GM21390 (cell line): Measurements from ENCODE around the gene TMEM132D.
"Not testable (repeated sequence)": the region's sequence is repeated elsewhere in the genome, so short reads cannot be mapped to it uniquely, and the experiment has no call there.

Experiments
- ATAC-seq: cut with Tn5 transposase; IDR thresholded peaks from one replicate; pipeline ENCODE4 v1.9.1; 2021; ENCODE audit not compliant: unreplicated experiment

The TMEM132D gene

GRCh38 chr12:129549020-129549419, 354.8 kb downstream of the TMEM132D start:
- not testable (repeated sequence) for ATAC-seq

GRCh38 chr12:129544716-129545115, 359.1 kb downstream of the TMEM132D start:
- ATAC-seq = no peak

- ATAC-seq = no peak
Observed at GRCh38 chr12:129540954-129541353, 362.9 kb downstream of the TMEM132D start.

GRCh38 chr12:129540249-129540648, 363.6 kb downstream of the TMEM132D start:
- ATAC-seq = no peak

- ATAC-seq = not testable (repeated sequence)
Observed at GRCh38 chr12:129538724-129539335, 365.0 kb downstream of the TMEM132D start.

GRCh38 chr12:129538137-129538536, 365.7 kb downstream of the TMEM132D start:
- ATAC-seq = no peak

GRCh38 chr12:129534966-129535750, 368.7 kb downstream of the TMEM132D start:
- ATAC-seq = no peak

- no peak for ATAC-seq
Observed at GRCh38 chr12:129532707-129533499, 370.9 kb downstream of the TMEM132D start.

- no peak for ATAC-seq
Observed at GRCh38 chr12:129532082-129532481, 371.7 kb downstream of the TMEM132D start.

- ATAC-seq = no peak
Observed at GRCh38 chr12:129530984-129531383, 372.8 kb downstream of the TMEM132D start.

- no peak for ATAC-seq
Observed at GRCh38 chr12:129530517-129530916, 373.3 kb downstream of the TMEM132D start.

GRCh38 chr12:129527506-129527905, 376.3 kb downstream of the TMEM132D start:
- no peak for ATAC-seq

- ATAC-seq = no peak
Observed at GRCh38 chr12:129523621-129524020, 380.2 kb downstream of the TMEM132D start.

- no peak for ATAC-seq
Observed at GRCh38 chr12:129520739-129521138, 383.1 kb downstream of the TMEM132D start.

- ATAC-seq = no peak
Observed at GRCh38 chr12:129503802-129504201, 400.0 kb downstream of the TMEM132D start.

GRCh38 chr12:129496226-129496625, 407.6 kb downstream of the TMEM132D start:
- ATAC-seq = no peak

- ATAC-seq = no peak
Observed at GRCh38 chr12:129494766-129495165, 409.1 kb downstream of the TMEM132D start.

GRCh38 chr12:129494260-129494659, 409.6 kb downstream of the TMEM132D start:
- ATAC-seq = no peak

- ATAC-seq = no peak
Observed at GRCh38 chr12:129489100-129489676, 414.6 kb downstream of the TMEM132D start.

GRCh38 chr12:129486931-129487330, 416.9 kb downstream of the TMEM132D start:
- no peak for ATAC-seq
